GM18873 (cell line): ENCODE results near the gene DCAF11.
A peak's percentile ranks its signal among the peaks of the same experiment; 100 is the strongest.

ENCODE experiments used
- ATAC-seq: cut with Tn5 transposase; IDR thresholded peaks from one replicate; pipeline ENCODE4 v1.9.1; 2021; ENCODE audit warnings: mild to moderate bottlenecking, moderate library complexity, moderate number of reproducible peaks; ENCODE audit not compliant: unreplicated experiment, low FRiP score

DCAF11 gene

DNA sequence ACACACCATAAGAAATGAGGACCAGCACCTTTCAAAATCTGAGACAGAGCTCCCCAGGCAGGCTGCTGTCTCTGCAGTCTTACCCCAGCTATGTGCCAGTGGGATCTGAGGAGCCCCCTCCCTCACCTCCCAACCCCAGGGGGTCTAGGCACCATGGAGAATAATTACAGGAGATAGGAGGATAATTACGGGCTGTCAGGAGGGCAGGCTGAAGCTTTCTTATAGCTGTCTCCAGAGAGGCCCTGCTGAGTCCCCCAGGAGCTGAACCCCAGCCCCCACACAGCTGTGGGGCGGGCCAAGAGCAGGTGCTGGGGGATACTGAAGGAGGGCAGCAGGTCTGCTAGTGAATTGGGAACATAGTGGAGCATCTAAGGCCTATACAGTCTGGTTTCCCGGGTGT, 36.4 kb upstream of the DCAF11 start:
- ATAC-seq, result no peak

DNA sequence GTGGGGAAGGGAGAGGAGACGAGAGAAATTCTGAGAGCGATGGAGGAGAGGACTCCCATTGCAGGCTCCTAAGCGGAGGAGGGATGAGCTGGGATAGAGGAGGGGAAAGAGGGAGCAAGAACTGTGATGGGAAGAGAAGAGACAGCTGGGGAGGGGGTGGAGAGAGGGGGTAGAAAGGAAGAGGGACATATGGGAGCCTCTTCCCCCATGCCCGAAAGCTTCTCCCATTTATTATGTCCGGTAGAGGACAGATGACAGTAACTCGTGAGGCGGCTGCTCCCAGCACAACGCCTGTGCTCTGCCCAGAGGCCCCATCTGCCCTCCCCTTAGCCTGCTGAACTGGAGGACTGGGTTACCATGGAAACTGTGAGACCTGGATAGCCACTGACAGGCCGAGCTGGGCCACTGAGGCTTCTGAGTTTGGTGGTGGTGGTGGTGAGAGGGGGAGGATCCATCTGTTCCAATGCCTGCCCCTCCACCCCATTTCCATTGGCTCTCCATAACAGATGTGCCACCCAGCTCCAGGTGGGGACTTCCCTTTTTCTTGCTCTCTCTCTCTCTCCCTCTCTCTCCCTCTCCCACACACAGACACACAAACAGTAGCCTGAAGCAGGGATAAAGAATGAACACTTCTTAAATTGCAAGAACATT, 35.0 kb upstream of the DCAF11 start:
- no peak for ATAC-seq

DNA sequence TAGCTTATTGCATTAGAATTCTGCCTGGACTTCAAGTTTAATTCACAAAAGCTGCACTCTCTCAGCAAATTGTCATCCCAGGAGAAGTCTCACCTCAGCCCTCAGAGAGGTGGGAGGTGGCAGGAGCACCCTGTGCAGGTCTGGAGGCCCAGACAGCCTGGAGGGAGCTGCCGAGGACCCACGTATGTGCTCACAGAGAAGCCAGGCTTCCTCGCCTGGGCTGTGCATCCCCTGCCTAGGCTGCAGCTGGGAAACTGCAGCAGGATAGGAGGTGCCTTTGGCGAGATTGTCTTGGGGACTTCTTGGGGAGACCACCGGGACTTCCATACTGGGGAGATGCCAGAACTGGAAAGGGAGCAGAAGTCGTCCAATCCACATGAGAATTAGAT, 34.4 kb upstream of the DCAF11 start:
- no peak for ATAC-seq

DNA sequence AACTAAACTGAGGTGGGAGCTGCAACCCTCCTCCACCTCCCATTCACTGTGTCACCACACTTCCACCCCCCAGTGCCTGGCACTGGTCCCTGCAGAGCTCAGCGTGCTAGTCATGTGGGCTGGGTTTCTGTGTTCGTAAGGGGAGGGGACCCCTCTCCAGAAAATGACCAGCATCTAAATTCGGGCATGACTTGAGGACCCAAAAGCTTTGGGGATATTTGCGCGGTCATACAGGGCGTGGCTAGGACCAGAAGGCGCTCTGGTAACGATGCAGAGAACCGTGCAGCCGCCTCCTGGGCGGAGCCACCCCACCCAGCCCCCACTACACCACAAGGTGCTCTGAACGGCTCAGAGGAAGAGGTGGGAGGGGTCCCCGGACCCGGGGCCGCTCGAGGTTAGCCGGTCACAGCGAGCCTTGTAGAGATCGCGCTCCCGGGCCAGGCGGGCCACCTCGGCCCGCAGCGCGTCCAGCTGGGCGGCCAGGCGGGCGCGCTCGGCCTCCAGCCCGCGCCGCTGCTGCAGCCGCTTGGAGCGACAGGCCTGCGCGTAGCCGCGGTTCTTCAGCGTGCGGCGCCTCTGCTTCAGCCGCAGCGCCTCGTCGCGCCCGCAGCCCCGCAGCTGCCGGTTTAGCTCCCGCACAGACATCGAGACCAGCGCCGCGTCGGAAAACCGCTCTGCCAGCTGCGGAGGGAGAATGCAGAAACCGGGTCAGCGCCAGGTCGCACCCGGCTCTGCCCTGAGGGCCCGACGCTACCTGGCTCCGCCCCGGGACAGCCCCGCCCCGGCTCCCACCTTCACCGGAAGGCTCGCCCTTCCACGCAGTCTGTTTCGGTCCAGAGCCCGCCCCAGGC, 33.5 kb upstream of the DCAF11 start:
- peak; percentile 76 for ATAC-seq

DNA sequence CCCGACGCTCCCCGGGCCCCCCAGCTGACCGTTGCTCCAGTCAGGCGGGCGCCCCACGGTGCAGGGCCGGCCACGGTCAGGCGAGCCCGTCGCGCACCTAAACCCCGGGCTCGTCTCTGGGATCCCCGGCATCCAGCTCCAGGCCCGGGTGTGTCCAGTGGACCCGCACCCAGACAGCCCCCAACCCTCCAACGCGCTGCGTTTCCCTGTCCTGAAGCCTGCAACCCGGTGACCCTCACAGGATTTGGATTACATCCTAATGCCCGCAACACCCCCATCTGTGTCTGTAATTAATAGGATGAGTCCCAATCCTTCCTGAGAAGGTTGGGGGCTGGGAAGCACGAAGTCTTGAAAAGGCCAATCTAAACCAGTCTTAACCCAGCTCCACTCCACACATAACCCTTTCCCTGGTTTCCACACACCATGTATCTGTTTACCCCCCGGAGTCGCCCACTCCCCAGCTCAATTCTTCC, 32.8 kb upstream of the DCAF11 start:
- ATAC-seq, result no peak

DNA sequence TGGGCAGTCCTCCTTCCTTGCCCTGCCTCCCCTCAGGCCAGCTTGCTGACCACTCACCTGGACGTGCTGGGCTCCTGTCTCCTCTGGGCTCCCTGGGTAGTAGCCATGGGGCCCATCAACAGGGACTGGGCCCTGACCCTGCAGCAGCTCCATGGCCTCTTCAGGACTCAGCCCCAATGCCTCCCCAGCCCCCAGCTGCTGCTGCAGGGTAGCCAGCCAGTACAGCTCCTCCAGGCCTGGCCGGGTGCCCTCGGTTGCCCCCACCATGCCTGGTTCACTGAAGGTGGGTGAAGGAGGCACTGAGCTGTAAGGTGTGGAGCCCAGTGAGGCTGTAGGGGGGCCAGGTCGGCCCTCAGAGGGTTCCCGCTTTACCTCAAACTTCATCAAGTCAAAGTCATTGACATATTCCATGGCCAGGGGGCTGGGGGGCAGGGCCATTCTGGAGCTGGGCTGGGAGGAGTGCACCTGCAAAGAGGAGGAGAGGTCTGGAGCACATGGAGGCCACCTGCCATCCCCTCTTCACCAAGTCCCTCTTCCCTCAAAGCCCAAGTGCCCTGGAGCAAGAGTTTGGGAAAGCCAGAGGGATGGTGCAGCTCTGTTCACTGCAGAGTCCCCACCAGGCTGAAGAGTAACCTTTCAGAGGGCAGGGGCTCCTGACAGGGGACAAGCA, 32.0 kb upstream of the DCAF11 start:
- ATAC-seq, result no peak

DNA sequence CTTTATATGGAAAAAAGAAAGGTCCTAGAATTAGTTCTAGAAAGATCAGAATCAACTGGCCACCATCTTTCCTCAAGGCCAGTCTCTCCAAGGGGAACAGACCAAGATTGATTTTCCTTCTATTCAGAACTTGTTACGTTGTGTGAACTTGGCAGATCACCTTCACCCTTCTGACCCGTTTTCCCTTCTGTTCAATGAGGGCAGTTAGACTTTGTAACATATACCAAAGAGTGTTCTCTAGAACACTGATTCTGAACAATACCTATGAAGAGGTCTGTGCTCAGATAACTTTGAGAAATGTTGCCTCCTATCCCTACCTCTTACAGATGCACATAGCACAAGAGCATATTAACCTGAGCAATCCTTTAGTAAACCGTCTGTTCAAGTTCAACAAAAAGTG, 31.1 kb upstream of the DCAF11 start:
- ATAC-seq, result no peak

DNA sequence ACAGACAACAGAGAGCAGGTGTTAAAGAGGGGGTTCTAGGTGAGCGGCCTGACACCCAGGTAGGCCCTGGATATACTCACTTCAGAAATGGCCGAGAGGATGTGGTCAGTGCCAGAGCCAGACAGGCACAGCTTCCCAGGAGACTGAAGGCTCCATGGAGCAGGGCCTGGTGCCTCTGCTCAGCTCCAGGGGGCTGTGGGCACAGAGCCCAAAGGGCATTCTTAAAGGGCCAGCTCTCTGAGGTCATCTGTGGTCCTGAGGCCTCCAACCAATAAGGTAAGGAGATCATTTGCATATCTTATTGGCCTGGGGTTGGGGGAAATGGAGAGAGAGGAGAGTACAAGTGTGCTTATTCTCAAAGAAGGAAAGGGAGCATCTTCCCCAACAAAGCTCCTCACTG, 30.1 kb upstream of the DCAF11 start:
- ATAC-seq, result no peak

DNA sequence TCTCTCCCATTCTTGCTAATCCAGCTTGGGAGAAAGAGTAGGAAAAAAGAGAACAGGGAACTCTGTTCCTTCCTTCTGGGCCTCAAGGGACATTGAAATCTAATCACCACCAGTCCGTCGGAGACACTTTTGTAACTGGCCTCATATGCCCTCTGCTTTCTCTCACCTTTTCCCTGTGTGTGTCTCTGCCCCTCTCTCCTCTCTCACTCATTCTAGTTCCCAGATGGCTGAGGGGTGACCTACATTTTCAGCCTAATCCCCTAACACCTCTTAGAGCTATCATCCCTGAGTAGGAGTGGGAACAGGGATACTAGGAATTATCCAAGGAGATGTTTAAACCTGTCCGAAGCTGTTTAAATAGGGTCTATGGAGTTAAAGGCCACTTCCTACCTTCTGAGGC, 29.4 kb upstream of the DCAF11 start:
- ATAC-seq, result no peak

DNA sequence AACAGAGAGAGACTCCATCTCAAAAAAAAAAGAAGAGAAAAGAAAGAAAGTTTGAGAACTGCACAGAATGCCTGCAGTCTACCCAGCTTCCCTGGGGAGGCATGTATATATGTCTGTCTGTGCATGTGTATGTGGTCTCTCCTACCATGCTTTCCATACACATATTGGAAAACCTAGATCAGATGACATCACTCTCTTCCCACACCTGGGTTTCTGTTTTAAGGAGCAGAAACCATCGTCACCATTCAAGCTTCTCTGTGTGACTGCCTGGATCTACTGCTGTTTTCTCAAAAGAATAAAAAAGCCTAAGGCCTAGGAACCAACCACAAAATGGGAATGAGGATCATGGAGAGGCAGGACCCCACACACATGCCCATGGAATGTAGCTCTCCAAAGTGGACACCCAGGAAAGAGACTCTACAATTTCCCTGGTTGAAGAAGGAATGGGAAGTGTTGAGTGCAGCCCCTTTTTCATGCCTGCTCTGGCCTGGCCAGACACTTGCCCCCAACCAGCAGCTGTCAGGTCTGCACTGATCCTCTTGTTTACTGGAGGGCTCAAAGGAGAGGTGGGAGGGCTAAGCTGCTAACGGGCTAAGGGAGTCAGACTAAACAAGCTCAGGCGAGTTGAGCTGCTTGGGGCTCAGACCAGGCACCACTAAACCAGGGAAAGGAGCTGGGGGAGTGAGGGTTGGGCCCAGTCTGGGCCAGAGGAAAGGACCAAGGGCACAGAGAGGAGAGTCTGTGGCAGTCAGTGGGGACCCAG, 28.2 kb upstream of the DCAF11 start:
- ATAC-seq, result no peak

DNA sequence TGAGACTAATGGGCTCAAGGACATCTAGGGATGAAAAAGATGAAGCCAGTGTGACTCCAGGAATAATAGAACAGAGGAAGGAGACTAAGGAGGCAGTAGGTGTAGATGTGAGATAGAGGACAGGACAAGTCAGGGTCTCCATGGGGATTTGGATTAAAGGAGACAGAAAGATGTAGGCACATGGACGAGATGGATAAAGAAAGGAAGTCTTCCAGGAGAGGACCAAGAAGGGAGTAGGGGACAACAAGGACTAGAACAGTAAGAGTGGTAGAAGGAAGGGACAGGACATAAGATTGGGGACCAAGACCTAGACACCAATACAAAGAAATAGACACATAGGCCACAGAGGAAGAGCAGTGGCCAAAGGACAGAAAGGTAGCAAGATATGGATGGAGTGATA, 27.6 kb upstream of the DCAF11 start:
- ATAC-seq, result no peak

DNA sequence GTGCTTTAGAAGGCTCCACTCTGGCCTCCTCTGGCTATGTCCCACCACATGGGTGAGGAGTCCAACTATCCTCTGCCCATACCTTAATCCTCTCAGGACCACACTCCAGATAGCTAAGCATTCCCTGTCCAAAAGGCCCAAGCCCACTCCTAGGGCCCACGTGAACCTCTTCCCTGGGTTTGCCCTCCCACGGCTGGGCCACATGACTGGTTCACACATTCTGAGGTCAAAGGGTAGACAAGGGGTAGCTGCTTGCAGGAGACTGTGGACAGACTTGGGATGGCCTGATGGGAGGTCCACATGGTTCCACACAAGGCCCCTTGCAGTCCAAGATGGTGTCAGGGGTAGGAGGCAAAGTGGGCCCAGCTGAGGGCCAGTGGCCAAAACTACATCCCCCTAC, 26.5 kb upstream of the DCAF11 start:
- ATAC-seq, result no peak

DNA sequence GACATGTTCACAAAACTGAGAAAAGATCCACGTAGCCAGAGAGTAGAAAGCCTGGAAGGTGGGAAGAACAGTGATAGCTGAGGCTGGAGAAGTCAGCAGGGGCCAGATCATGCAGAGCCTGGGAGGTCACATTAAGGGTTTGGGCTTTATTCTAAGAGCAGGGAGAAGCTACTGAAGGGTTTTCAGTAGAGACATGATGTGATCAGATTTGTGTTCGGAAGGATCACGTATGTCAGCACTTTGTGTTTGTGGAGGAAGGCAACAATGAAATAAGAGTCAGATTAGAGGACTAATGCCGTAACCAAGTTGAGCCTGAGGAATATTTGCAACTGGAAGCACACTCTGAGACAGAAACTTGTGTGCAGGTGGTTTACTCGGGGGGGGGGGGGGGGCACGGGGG, 24.7 kb upstream of the DCAF11 start:
- no peak for ATAC-seq

DNA sequence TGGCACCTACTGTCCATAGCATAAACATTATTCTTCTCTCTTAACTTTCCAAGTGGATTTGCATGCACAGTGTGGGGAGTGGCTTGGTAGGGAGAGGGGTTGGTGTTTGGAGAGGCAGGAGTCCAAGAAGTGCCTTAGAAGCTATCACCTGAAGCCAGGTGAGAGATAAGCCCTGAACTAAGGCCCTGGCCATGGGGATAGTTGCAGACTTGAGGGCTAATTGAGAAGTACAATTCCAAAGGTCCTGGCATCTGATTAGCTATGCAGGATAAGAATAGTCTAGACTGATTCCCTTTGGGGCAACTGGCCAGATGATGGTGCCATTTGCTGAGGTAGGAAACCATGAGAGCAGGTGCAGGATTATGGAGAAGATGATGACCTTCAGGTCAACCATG, 22.5 kb upstream of the DCAF11 start:
- ATAC-seq, result no peak

DNA sequence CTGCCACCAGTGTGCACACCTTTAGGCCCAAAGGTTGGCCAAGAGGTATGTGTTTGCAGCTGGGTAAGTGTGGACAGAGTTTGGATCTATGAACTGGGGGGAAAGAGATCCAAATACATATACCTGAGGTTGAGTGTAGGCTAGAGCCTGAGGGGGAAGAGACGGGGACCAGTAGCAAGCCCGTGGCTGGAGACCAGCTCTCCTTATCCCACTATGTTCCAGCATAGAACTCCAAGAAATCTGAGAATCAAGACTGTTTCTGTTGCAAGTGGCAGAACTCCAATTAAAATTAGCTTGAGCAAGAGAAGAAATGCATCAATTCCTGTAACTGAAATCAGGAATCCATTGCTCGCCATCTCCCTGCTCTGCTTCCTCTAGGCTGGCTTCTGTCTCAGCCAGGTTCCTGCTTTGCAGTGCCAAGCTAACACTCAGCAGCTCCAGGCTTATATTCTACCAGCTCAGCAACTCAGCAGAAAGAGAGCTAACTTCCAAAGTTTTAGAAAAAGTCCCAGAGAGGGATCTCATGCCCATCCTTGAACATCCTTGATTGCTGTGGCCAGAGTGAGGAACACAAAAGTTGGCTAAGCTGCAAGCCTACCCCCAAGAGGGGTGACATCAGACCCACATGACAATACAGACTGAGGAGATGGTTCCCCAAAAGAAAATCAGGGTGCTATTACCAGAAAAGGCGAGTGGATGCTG, 21.9 kb upstream of the DCAF11 start:
- no peak for ATAC-seq

DNA sequence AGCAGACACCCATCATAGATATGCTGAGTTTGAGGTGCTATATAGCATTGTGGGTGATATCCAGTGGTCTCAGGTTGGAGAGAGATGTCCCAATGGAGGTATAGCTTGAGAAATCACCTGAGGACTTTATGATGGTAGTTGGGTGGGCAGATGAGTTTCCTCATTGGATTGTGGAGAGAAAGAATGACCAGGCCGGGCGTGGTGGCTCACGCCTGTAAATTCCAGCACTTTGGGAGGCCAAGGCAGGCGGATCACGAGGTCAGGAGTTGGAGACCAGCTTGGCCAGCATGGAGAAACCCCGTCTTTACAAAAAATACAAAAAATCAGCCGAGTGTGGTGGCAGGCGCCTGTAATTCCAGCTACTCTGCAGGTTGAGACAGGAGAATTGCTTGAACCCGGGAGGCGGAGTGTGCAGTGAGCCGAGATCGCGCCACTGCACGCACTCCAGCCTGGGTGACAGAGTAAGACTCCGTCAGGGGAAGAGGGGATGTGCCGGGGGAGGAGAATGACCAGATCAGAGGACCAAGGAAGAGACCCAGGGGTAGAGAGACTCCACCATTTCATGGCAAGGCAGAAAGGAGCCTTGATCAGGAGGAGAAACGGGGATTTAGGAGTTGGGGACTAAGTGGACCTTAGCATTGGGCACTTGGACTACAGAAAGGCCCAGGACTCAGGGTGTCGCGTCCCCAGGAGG, 21.2 kb upstream of the DCAF11 start:
- no peak for ATAC-seq

DNA sequence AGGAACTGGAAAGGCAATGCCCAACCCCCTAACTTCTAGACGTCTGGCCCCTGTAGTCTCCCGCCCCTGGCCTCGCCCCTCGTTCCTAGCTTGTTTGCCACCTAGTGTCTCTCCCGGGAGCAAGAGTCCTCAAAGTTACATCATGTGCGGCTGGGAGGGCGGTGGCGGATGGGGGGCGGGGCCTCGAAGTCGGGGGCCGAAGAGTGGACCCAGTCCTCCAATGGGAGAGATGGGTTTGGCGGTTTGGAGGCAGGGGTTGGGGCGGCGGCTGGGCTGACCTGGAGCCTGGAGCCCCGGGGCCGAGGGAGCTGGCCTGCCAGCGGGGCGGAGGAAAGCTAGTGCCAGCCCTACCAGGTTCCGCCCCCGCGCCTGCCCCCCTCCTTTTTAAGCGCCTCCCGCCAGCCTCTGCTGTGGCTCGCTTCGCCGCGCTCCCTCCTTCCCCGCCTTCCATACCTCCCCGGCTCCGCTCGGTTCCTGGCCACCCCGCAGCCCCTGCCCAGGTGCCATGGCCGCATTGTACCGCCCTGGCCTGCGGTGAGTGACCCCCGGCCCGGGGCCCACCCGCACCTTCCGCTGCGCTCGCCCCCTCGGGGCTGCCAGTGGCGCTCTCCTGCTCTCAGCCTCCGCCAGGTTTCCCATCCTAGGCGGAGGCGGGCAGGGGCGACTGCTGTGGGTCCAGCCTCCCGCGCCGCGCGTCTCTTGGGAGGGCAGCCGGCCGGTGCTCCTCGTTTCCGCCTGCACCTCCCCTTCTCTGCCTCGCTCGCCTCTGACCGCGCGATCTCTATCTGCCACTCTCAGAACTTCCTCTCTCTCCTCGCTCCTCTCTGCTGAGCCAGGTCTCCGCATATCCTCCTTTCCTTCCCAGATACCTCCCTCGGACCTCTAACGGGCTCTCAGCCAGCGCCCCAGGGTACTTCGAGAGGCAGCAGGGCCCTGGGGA, 20.4 kb upstream of the DCAF11 start, which contains the start of gene PCK2:
TSS of gene PCK2 (plus strand) at position 411 of the 940 bp plus-strand sequence. CDS start at position 506, 95 bp downstream.
- no peak for ATAC-seq

DNA sequence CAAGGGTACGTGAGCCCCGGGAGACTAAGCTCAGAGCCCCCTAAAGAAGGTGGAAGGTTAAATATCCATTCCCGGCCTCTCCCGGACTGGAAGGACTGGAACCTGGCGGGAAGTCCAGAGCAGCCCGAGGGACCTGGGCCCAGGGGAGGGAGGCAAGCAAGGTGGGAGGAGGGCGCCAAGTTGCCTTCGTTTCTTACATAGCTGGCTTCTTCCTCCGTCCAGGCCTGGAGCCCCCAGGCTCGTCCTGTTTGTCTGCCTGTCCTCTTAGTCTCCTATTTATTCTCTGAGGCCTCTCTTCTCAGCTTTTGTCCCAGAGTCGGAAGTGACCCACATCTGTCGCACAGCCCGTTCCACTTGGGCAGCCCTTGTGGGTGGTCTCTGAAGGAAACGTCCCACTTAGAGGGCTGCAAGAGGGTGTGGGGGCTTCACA, 19.7 kb upstream of the DCAF11 start:
- no peak for ATAC-seq
